Measurements from ENCODE around the gene TTC3. TPM values are rescaled to one million over a fixed set of nuclear protein-coding genes. Genes with fewer than 3 reads are reported as not detected.
A peak's percentile ranks its signal among the peaks of the same experiment; 100 is the strongest.

The TTC3 gene
- total and polyA plus RNA-seq, 2 of the 13 experiments (the other 11 are each of a cell fraction or from before 2014, with no cell fraction given): 55.7 to 108 TPM

- peak overlapping the region; percentile 81 to 92 (median 84) for H3K4me3 ChIP-seq (replicated peaks in 1 of 3; ENCODE audit: insufficient read depth in 1 of 3, low read depth in 2 of 3, low read length in 3 of 3)
- H3K9ac ChIP-seq (ENCODE audit: insufficient read depth, low read depth, low read length): peak overlapping the region; percentile 99
- DNase-seq (ENCODE audit: low spot score): no peak
- ChIA-PET POLR2A (interaction anchor here (1.0 to 2.1 kb wide), 8 partner anchors 10 to 106 kb away, joined by 3 to 11 read pairs (median 4); partner anchors contain the start of gene HLCS), CTCF (ENCODE audit: low intra/inter-chr PET ratio, low total read pairs) (interaction anchor here (0.7 kb wide), 1 partner anchor 96 kb away, joined by 3 read pairs; no protein-coding TSS in a partner anchor)
- peak overlapping the region; percentile 85 for H3K4me2 ChIP-seq (ENCODE audit: low read depth, low read length)
- ATAC-seq: peak; percentile 72
- peaks cover 21% of the 10 kb centered on the region for H4K20me1 ChIP-seq (ENCODE audit: insufficient read depth, low read length)
- intact Hi-C loops (cut with micrococcal nuclease; ENCODE audit: unreplicated experiment) (loop anchor here (5.0 kb wide), 1 partner anchor 85 kb away; no protein-coding TSS in a partner anchor), in situ Hi-C loops (cut with HindIII; ENCODE audit: extremely low pct_ligation_motif_present, low pct_unique_long_range_greater_than_20kb) (no loop called here)
- H3K27ac ChIP-seq (ENCODE audit: extremely low read length, insufficient read depth, low read length): peak overlapping the region; percentile 96
- H3K36me3 ChIP-seq (replicated peaks in 1 of 2; ENCODE audit: control insufficient read depth in 1 of 2, insufficient read depth in 2 of 2, low read length in 2 of 2): peaks cover 0 to 3% of the 10 kb centered on the region in 2 experiments; a peak in 1 of 5 replicates
- peaks cover 58% of the 10 kb centered on the region for H3K79me2 ChIP-seq (ENCODE audit: insufficient read depth, low read length)
- peaks cover 47% of the 10 kb centered on the region for H3K4me1 ChIP-seq (ENCODE audit: insufficient read depth, low read length)
- H3K27me3 ChIP-seq (ENCODE audit: control insufficient read depth in 1 of 2, insufficient read depth in 2 of 2, low read length in 2 of 2): no peaks in the 10 kb centered on the region; a peak in 1 of 5 replicates
- no peak for FAIRE-seq
- no peak overlapping the region for H2AFZ ChIP-seq (ENCODE audit: low read length)
- BruUV-seq (replicated peaks): TSS peak; percentile 61
- H3K9me3 ChIP-seq (ENCODE audit: low read length): no peaks in the 10 kb centered on the region
- WGBS (ENCODE audit: low lambda C conversion rate): 0% methylated on average over 8 of the region's 54 CpGs
- peak; percentile 75; the same call in 1 of the 2 replicates for TF ChIP-seq ZFP91 (CRISPR knock-in tag; IDR thresholded peaks at IDR 0.05; ENCODE audit: borderline replicate concordance)
- 0 out of 2 replicates have a peak, but pooled peaks have one; percentile 11 for TF ChIP-seq STAT5B (CRISPR knock-in tag; IDR thresholded peaks at IDR 0.05)
- peak; percentile 65; the same call in 1 of the 2 replicates for TF ChIP-seq MXD4 (CRISPR knock-in tag; IDR thresholded peaks at IDR 0.05)
- TF ChIP-seq SRSF1 (optimal IDR thresholded peaks at IDR 0.05; ENCODE audit: low read depth, low read length): peak; percentile 26
- TF ChIP-seq ZNF280B (CRISPR knock-in tag; IDR thresholded peaks at IDR 0.05; ENCODE audit: borderline replicate concordance): peak; percentile 89; the same call in 1 of the 2 replicates
- TF ChIP-seq ZNF713 (CRISPR knock-in tag; IDR thresholded peaks at IDR 0.05): peak; percentile 67; the same call in 1 of the 2 replicates
- peak; percentile 25; the same call in 1 of the 2 replicates for TF ChIP-seq ZNF564 (CRISPR knock-in tag; IDR thresholded peaks at IDR 0.05)
- peak; percentile 79; the same call in 1 of the 2 replicates for TF ChIP-seq YEATS4 (CRISPR knock-in tag; IDR thresholded peaks at IDR 0.05; ENCODE audit: borderline replicate concordance)
- peak; percentile 34; the same call in 1 of the 2 replicates for TF ChIP-seq ZNF710 (CRISPR knock-in tag; IDR thresholded peaks at IDR 0.05; ENCODE audit: borderline replicate concordance)
- TF ChIP-seq ZNF580 (CRISPR knock-in tag; IDR thresholded peaks at IDR 0.05; ENCODE audit: borderline replicate concordance, low read depth): 0 out of 2 replicates have a peak, but pooled peaks have one; percentile 33
- no peak for TF ChIP-seq ZBTB39 (CRISPR knock-in tag; IDR thresholded peaks at IDR 0.05)
- TF ChIP-seq MYC (CRISPR knock-in tag; IDR thresholded peaks at IDR 0.05; ENCODE audit: borderline replicate concordance): peak; percentile 20; the same call in 1 of the 2 replicates
Measured at GRCh38 chr21:37072274-37072987, 623 bp upstream of the TTC3 start.

Measured in HepG2 (cell line).